ENCODE results near the gene NT5DC2.

Gene NT5DC2

GRCh38 chr3:52487788-52488691 lies 45.6 kb downstream of the NT5DC2 start:
- no peak for DNase-seq (ENCODE audit: low spot score)

- DNase-seq (ENCODE audit: low spot score): no peak
These were observed 46.4 kb downstream of the NT5DC2 start for GRCh38 chr3:52487050-52487787.

GRCh38 chr3:52484680-52485461 lies 48.8 kb downstream of the NT5DC2 start:
- no peak for DNase-seq (ENCODE audit: low spot score)

- DNase-seq (ENCODE audit: low spot score): no peak
These were observed 49.9 kb downstream of the NT5DC2 start for GRCh38 chr3:52483577-52484381.

- DNase-seq (ENCODE audit: low spot score): no peak
These were observed 50.6 kb downstream of the NT5DC2 start for GRCh38 chr3:52483081-52483480.

- DNase-seq (ENCODE audit: low spot score): no peak
These were observed 51.7 kb downstream of the NT5DC2 start for GRCh38 chr3:52481819-52482521.

GRCh38 chr3:52480768-52481715 lies 52.6 kb downstream of the NT5DC2 start:
- DNase-seq (ENCODE audit: low spot score): no peak

- no peak for DNase-seq (ENCODE audit: low spot score)
These were observed 53.6 kb downstream of the NT5DC2 start for GRCh38 chr3:52479877-52480575.

- DNase-seq (ENCODE audit: low spot score): no peak
These were observed 54.4 kb downstream of the NT5DC2 start for GRCh38 chr3:52479037-52479876.

- no peak for DNase-seq (ENCODE audit: low spot score)
These were observed 55.9 kb downstream of the NT5DC2 start for GRCh38 chr3:52477796-52478095.

GRCh38 chr3:52477076-52477795 lies 56.4 kb downstream of the NT5DC2 start:
- no peak for DNase-seq (ENCODE audit: low spot score)
